Spleen (tissue), 13 donors: ENCODE results near the gene CFAP221. TPM values are rescaled to one million over a fixed set of nuclear protein-coding genes. Genes with fewer than 3 reads are reported as not detected.

Experiments used
- DNase-seq: peaks from one replicate; pipeline ENCODE4 v3.0.0-alpha.2; 2020
- H3K27ac ChIP-seq, 8 donors: fragments of 200-600 bp; sonication (generic) in 7 of 8; 1 replicate in 4 of 8; 2 replicates in 4 of 8; pipeline versions ENCODE4 v1.5.0 to v1.8.0; 2016 to 2021; ENCODE audit warnings: inconsistent platforms in 4 of 8, mild to moderate bottlenecking in 4 of 8, moderate library complexity in 1 of 8
- H3K27me3 ChIP-seq, 7 donors: fragments of 200-600 bp; sonication (generic) in 6 of 7; replicated peaks in 1 of 7; 1 replicate in 4 of 7; 2 replicates in 3 of 7; pipeline versions ENCODE4 v1.5.0 to v1.8.0; 2016 to 2021; ENCODE audit warnings: inconsistent platforms in 3 of 7, mild to moderate bottlenecking in 1 of 7
- H3K36me3 ChIP-seq, 6 donors: fragments of 200-600 bp; sonication (generic) in 5 of 6; 1 replicate in 4 of 6; 2 replicates in 2 of 6; pipeline versions ENCODE4 v1.5.0 to v1.8.0; 2016 to 2021; ENCODE audit warnings: inconsistent platforms in 2 of 6
- H3K4me1 ChIP-seq, 6 donors: fragments of 200-600 bp; sonication (generic) in 5 of 6; 1 replicate in 3 of 6; 2 replicates in 3 of 6; pipeline versions ENCODE4 v1.5.0 to v1.8.0; 2016 to 2021; ENCODE audit warnings: inconsistent platforms in 3 of 6
- H3K4me3 ChIP-seq, 8 donors: fragments of 200-600 bp; sonication (generic) in 7 of 8; 1 replicate in 4 of 8; 2 replicates in 4 of 8; pipeline versions ENCODE4 v1.5.0 to v1.8.0; 2016 to 2021; ENCODE audit warnings: inconsistent platforms in 4 of 8, mild to moderate bottlenecking in 4 of 8, moderate library complexity in 2 of 8
- H3K9me3 ChIP-seq, 8 donors: fragments of 200-600 bp; sonication (generic) in 7 of 8; 1 replicate in 4 of 8; 2 replicates in 4 of 8; pipeline versions ENCODE4 v1.5.0 to v1.8.0; 2016 to 2021; ENCODE audit warnings: inconsistent platforms in 4 of 8
- POLR2A ChIP-seq, 3 donors: fragments of 450-650 bp; IDR thresholded peaks; one replicate each; pipeline ENCODE4 v1.5.1; 2017; ENCODE audit warnings: antibody characterized with exemption in 3 of 3, mild to moderate bottlenecking in 1 of 3
- POLR2AphosphoS5 ChIP-seq, 3 donors: sonication (generic); formaldehyde crosslinking; IDR thresholded peaks; one replicate each; pipeline ENCODE4 v1.5.1; 2017; ENCODE audit warnings: antibody characterized with exemption in 3 of 3
- WGBS, 5 donors: extraction: QIAGEN DNeasy Blood & Tissue Kit in 3 of 5; methylation state at CpG; one replicate each; pipeline versions ENCODE4 v1.1.5 to v1.1.7; 2013 to 2018; 5-methylcytosine and 5-hydroxymethylcytosine counted together
- intact Hi-C: fragments of 100-400 bp; cut with DNase I; formaldehyde crosslinking; loops from one replicate; pipeline ENCODE4 v1.15.0; 2023; ENCODE audit warnings: low total_unique reads
- long read RNA-seq, 2 donors: transcript quantifications; one replicate each; lab custom pipeline, GENCODE V29; 2026
- polyA plus RNA-seq, 3 donors: library from polyadenylated mRNA; stranded (reverse); fragments of 200-250 nt; gene quantifications; one replicate each; pipeline ENCODE4 v1.2.1, GENCODE V29; 2013
- total RNA-seq, 7 donors: library from RNA; depleted of rRNA in 3 of 7; stranded (reverse); fragments of >200 nt in 3 of 7; fragmentation: NEBNext Ultra II Directional in 4 of 7; extraction: Animal tissue kit (Norgen Biotek cat#: 25700) in 4 of 7; gene quantifications; one replicate each; pipeline versions ENCODE4 v1.1.0 to v1.2.1, GENCODE V29; 2016 to 2021
- TF ChIP-seq, protein P1 (sequence below), 11 experiments: fragments of 200-600 bp in 7 of 11; fragments of 450-650 bp in 4 of 11; sonication (generic) in 4 of 11; IDR thresholded peaks in 8 of 11; conservative IDR thresholded peaks in 3 of 11; 1 replicate in 7 of 11; 2 replicates in 4 of 11; pipeline versions ENCODE4 v1.4.0 to v1.8.0; 2016 to 2021; ENCODE audit warnings: antibody characterized with exemption in 11 of 11, inconsistent platforms in 4 of 11, mild to moderate bottlenecking in 1 of 11
- donor health status: healthy with polysubstance abuse.
- donor health status: DM: no; HTN: no; CAD: no; lungs with moderate emphysema.
- donor health status: DM: no; HTN: no; CAD: no.
- donor health status: Bipolar disorder and iron deficiency.
- donor health status: healthy.
- donor health status: DM: no; HTN: no; CAD: no.
- donor health status: DM: yes; HTN: yes; CAD: no.

The CFAP221 gene
- total RNA-seq = 1 to 10 TPM in 2 of 7 donors, under 1 TPM in 3, not detected in 2; 0.46 to 1.5 (median 0.97) TPM
- polyA plus RNA-seq = under 1 TPM; 0.06 to 0.30 (median 0.14) TPM
- long read RNA-seq, donor 1 = 0 reads
- long read RNA-seq, donor 2 = 0 reads

- H3K27ac ChIP-seq = peak within 1 kb of the TSS in 1 of 8 donors; percentile 17
- 3 to 7% (median 6%) methylated on average over 42 to 89 of the region's 89 CpGs for WGBS, 5 donors
- peak; percentile 76 for DNase-seq
- peaks cover 0 to 17% (median 7%) of the 10 kb centered on the region in 6 donors for H3K4me1 ChIP-seq
- H3K36me3 ChIP-seq = no peaks in the 10 kb centered on the region
- H3K4me3 ChIP-seq = peak within 1 kb of the TSS; percentile 29 to 66 (median 34)
- H3K9me3 ChIP-seq = peaks cover 0 to 4% (median 0%) of the 10 kb centered on the region in 8 donors
- intact Hi-C loops = no loop called here
- peak in 2 of 3 donors; percentile 26 to 28 for TF ChIP-seq POLR2AphosphoS5 (IDR thresholded peaks at IDR 0.05)
- TF ChIP-seq, protein P1, sequence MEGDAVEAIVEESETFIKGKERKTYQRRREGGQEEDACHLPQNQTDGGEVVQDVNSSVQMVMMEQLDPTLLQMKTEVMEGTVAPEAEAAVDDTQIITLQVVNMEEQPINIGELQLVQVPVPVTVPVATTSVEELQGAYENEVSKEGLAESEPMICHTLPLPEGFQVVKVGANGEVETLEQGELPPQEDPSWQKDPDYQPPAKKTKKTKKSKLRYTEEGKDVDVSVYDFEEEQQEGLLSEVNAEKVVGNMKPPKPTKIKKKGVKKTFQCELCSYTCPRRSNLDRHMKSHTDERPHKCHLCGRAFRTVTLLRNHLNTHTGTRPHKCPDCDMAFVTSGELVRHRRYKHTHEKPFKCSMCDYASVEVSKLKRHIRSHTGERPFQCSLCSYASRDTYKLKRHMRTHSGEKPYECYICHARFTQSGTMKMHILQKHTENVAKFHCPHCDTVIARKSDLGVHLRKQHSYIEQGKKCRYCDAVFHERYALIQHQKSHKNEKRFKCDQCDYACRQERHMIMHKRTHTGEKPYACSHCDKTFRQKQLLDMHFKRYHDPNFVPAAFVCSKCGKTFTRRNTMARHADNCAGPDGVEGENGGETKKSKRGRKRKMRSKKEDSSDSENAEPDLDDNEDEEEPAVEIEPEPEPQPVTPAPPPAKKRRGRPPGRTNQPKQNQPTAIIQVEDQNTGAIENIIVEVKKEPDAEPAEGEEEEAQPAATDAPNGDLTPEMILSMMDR (IDR thresholded peaks at IDR 0.05 in 8 of 11, conservative IDR thresholded peaks at IDR 0.05 in 3 of 11) = no peak
- peaks cover 0 to 79% (median 35%) of the 10 kb centered on the region in 7 donors for H3K27me3 ChIP-seq
Measured at GRCh38 chr2:119544075-119544938, at the start of gene CFAP221. Gene CFAP221 (plus strand): TSS chr2:119544449. CDS start chr2:119546132, 1,683 bp downstream.

- no peak for DNase-seq
- no peak for TF ChIP-seq POLR2A (IDR thresholded peaks at IDR 0.05)
- TF ChIP-seq, protein P1 (IDR thresholded peaks at IDR 0.05 in 8 of 11, conservative IDR thresholded peaks at IDR 0.05 in 3 of 11) = no peak
- TF ChIP-seq POLR2AphosphoS5 (IDR thresholded peaks at IDR 0.05) = no peak
- Histone ChIP-seq H3K27me3 (peaks cover 0 to 35% (median 4%) of the 10 kb centered on the region in 7 donors), H3K4me3 (no peak overlapping the region), H3K4me1 (no peaks in the 10 kb centered on the region), H3K27ac (no peak overlapping the region), H3K9me3 (peaks cover 4 to 32% (median 22%) of the 10 kb centered on the region in 8 donors), H3K36me3 (no peaks in the 10 kb centered on the region)
- intact Hi-C loops = no loop called here
- WGBS, 5 donors = 84 to 90% (median 87%) methylated on average over 2 of the region's 2 CpGs
Measured at GRCh38 chr2:119495948-119496347, 48.3 kb upstream of the CFAP221 start.

GRCh38 chr2:119496682-119497081, 47.6 kb upstream of the CFAP221 start:
- TF ChIP-seq, protein P1 (IDR thresholded peaks at IDR 0.05 in 8 of 11, conservative IDR thresholded peaks at IDR 0.05 in 3 of 11) = no peak
- TF ChIP-seq POLR2AphosphoS5 (IDR thresholded peaks at IDR 0.05) = no peak
- no peak for TF ChIP-seq POLR2A (IDR thresholded peaks at IDR 0.05)
- DNase-seq = no peak
- H3K36me3 ChIP-seq = no peaks in the 10 kb centered on the region

DNA sequence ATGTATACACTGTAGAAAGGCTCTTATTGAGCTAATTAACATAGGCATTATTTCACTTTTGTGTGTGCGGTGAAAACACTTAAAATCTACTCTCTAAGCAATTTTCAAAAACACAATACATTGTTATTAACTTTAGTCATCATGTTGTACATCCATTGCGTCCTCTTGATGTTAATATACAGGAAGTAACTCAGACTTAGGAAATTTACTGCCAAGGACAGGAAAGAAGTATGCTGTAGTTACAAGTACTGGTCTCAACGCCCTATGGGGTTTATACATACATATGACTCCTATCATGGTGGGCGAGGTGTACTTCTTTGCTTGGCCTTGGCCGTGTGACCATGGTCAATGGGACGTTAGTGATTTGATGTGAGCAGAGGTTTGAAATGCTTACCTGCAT, 35.5 kb upstream of the CFAP221 start:
- TF ChIP-seq, protein P1 (IDR thresholded peaks at IDR 0.05 in 8 of 11, conservative IDR thresholded peaks at IDR 0.05 in 3 of 11) = no peak
- TF ChIP-seq POLR2A (IDR thresholded peaks at IDR 0.05) = no peak
- no peak for TF ChIP-seq POLR2AphosphoS5 (IDR thresholded peaks at IDR 0.05)

More at GRCh38 chr2:119496682-119497081, 47.6 kb upstream of the CFAP221 start:
- Histone ChIP-seq H3K27me3 (peaks cover 0 to 36% (median 4%) of the 10 kb centered on the region in 7 donors), H3K9me3 (peaks cover 4 to 40% (median 27%) of the 10 kb centered on the region in 8 donors), H3K27ac (no peak overlapping the region), H3K4me3 (no peak overlapping the region), H3K4me1 (no peaks in the 10 kb centered on the region)
- 74 to 87% (median 83%) methylated on average over 4 of the region's 4 CpGs for WGBS, 5 donors
- intact Hi-C loops = no loop called here

More for the DNA sequence above, 35.5 kb upstream of the CFAP221 start:
- intact Hi-C loops = no loop called here
- no peak for DNase-seq
- H3K4me1 ChIP-seq = no peaks in the 10 kb centered on the region
- peaks cover 0 to 15% (median 0%) of the 10 kb centered on the region in 7 donors for H3K27me3 ChIP-seq
- no peak overlapping the region for H3K4me3 ChIP-seq
- no peaks in the 10 kb centered on the region for H3K36me3 ChIP-seq
- no peak overlapping the region for H3K27ac ChIP-seq
- 57 to 71% (median 64%) methylated on average over 6 of the region's 6 CpGs for WGBS, 5 donors
- no peaks in the 10 kb centered on the region for H3K9me3 ChIP-seq
